ENCODE measurements around the gene NOL12.
"Not testable (repeated sequence)": the region's sequence is repeated elsewhere in the genome, so short reads cannot be mapped to it uniquely, and the experiment has no call there.

The NOL12 gene

GRCh38 chr22:37686002-37686982, at the start of gene NOL12:
TSS of gene NOL12 (plus strand) at chr22:37686343. CDS start at chr22:37686393, 50 bp downstream.
- DNase-seq: peak in 57 of 58 donors; percentile 51 to 90 (median 76)

GRCh38 chr22:37636949-37637273, 49.2 kb upstream of the NOL12 start:
- no peak for DNase-seq

GRCh38 chr22:37638391-37639069, 47.6 kb upstream of the NOL12 start:
- DNase-seq: no peak

- peak in 1 of 58 donors; percentile 68 for DNase-seq
Observed at GRCh38 chr22:37639070-37639760, 46.9 kb upstream of the NOL12 start, which contains the start of gene SH3BP1. TSS of gene SH3BP1 (plus strand) at chr22:37639669. CDS start at chr22:37639788, 119 bp downstream.

GRCh38 chr22:37639771-37640590, 46.2 kb upstream of the NOL12 start:
- DNase-seq: peak in 1 of 58 donors; percentile 68

DNA sequence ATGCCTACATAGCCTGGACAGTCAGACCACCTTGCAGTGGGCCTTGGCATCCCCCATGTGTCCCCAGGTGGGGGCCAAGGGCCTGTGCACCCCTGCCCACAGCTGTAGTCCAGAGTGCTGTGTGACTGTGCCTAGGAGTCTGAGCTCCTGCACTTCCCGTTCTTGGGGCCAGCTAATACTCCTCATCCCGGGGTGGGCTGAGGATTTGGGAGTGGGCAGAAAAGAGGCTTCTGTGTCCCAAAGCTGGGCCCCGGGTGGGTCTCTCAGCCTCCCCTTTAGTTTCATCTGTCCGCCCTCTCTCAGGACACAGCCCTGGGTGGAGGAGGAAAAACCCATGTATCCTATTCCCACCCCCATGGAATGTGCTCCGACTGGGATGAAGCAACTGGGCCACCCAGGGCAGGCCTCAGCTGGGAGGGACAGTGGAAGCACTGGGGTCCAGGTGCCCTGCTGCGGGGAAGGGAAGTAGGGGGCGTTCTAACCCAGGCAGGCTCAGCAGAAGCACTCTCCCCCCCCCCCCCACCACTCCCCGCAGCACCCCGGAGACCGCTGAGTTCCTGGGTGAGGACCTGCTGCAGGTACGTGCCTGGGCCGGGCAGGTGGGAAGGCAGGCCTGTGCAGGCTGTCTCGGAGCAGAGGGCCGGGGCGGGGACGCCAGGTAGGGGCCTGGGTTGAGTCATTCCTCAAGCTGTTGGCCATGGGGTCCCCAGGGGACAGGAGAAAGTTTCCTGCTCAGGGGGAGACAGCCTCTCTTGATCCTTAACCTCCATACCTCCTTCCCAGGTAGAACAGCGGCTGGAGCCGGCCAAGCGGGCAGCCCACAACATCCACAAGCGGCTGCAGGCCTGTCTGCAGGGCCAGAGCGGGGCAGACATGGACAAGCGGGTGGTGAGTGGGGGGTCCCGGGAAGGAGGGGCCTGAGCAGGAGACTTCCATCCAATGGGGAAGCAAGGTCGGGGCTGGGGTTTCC, 45.3 kb upstream of the NOL12 start:
- DNase-seq: no peak

DNA sequence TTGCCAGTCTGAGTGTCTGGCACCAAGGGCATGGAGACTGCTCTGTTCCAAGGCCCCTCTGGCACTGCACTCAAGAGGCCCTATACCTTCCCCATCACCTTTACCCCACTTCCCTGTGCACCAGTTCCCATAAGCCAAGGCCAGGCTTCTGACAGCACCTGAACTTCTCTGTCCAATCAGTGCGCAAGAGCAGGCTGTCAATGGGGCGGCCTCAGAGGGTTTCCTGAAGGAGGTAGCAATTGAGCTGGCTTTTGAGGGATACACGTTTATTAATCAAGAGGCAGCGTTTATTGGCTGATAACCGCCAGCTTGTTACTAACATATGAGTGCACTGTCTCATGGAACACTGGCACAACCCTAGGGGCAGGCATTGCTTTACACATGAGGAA, 44.6 kb upstream of the NOL12 start:
- DNase-seq: no peak

DNA sequence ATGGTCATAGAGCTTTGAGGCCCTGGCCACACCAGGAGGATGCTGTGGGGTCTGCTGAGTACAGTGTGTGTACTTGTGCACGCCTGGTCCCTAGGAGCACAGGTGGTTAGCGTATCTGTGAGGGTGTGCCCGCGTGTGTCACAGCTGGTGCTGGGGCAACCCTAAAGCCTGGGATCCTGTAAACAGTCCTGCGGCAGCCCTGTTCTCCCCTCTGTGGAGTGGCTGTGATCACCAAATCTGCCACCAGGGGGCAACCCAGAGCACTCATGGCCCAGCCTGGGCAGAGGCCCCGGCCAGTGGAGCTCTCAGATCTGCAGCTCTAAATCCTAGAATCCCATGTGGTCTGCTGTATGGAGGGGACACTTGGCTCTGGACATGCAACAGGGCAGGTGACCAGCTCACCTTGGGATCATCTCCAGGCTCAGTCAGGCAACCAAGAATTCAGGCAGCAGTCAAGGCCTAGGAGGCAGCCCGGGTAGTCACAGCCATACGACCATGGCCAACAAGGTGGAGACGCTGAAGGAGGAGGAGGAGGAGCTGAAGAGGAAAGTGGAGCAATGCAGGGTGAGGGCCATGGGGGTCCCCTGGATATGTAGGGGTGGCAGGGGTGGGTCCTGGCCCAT, 42.8 kb upstream of the NOL12 start:
- peak in 55 of 58 donors; percentile 22 to 90 (median 65) for DNase-seq

DNA sequence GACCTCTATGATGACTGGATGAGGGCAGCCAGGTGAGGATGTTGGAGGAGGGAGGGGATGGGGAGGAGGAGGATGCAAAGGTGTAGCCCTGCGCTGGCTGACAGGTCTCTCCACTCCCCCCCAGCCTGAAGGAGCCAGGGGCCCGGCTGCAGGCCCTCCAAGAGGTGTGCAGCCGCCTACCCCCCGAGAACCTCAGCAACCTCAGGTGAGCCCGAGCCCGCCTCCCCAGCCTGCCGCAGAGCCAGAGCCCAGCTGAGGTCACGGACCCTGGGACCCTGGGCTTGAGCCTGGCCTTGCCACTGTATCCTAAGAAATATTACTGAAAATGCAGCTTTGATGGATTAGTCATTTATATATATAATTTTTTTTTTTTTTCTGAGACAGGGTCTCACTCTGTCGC, 38.8 kb upstream of the NOL12 start:
- no peak for DNase-seq

DNA sequence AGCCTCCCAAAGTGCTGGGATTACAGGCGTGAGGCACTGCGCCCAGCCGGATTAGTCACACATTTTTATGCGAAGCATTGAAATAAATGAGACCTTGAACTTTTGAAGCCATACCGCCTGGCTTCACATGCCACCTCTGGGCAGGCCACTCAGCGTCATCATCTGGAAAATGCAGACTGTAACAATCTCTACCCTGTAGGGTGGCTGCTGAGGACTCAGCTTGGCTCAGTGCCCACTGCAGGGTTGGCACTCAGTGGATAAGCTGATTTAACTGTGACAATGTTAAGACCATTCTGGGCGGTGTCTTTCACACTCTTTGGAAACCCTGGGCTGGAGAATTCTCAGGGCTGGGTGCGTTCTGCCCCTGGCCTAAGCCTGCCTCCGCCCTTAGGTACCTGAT, 38.2 kb upstream of the NOL12 start:
- DNase-seq: peak in 1 of 58 donors; percentile 19

GRCh38 chr22:37650463-37651136, 35.5 kb upstream of the NOL12 start:
- DNase-seq: no peak

- no peak for DNase-seq
Observed at GRCh38 chr22:37654563-37655251, 31.4 kb upstream of the NOL12 start.

- no peak for DNase-seq
Observed at GRCh38 chr22:37655252-37655563, 30.9 kb upstream of the NOL12 start.

GRCh38 chr22:37656583-37656982, 29.6 kb upstream of the NOL12 start:
- DNase-seq: not testable (repeated sequence)

GRCh38 chr22:37657590-37658132, 28.5 kb upstream of the NOL12 start:
- DNase-seq: peak in 1 of 58 donors; percentile 26

DNA sequence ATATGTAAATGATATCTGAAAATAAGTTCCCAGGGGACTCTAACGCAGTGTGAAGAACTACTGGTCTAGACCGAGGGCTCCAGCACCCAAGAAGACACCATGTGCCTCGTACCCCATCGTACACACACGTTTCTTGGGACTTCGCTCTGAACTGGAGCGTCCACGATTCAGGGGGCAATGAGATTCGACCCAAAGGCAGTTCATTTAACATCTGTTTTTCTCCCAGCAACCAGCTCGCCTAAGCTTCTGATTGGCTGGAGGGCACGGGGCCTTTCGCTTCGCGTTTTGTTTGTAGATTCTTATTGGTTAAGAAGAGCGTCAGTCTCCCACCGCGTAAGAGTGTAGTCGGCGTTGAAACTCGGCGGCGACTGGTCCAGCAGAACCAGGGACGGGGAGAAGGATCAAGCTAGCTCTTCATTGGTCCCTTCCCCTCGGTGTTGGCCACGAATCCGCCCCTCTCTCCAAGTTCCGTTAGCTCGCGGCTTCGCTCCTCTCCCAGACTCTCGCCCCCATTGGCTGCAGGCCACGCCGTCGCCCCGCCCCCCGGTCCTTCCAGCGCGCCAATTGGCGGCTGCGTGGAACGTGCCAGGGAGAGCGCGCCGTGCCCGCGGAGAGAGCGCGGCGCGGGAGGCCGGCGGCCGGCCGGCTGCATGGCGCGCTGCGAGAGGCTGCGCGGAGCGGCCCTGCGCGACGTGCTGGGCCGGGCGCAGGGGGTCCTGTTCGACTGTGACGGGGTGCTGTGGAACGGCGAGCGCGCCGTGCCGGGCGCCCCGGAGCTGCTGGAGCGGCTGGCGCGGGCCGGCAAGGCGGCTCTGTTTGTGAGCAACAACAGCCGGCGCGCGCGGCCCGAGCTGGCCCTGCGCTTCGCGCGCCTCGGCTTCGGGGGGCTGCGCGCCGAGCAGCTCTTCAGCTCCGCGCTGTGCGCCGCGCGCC, 27.7 kb upstream of the NOL12 start, which contains the start of gene PDXP:
TSS of gene PDXP (plus strand) at position 591 of the 933 bp plus-strand sequence. CDS start at position 651, 60 bp downstream.
- DNase-seq: peak; percentile 78 to 99 (median 98)

Measured in anterior cingulate cortex (tissue), 58 donors.